HepG2 (cell line): ENCODE data around the gene LANCL1. TPM values are rescaled to one million over a fixed set of nuclear protein-coding genes. Genes with fewer than 3 reads are reported as not detected.

Source experiments
- ATAC-seq: fragments of 200-7000 bp; cut with Tn5 transposase; 3 replicates; pipeline ENCODE4 v1.9.1; 2020; ENCODE audit warnings: mild to moderate bottlenecking, moderate library complexity
- BruUV-seq: library from RNA; stranded (reverse); fragments of 400-500 nt; replicated peaks from 2 replicates; lab custom pipeline; 2021; lab: Mats Ljungman, UMichigan
- CTCF ChIA-PET: fragments of 300-600 bp; formaldehyde crosslinking; extraction: SDS; loops from one replicate; lab custom pipeline; 2021; ENCODE audit warnings: low total read pairs, inconsistent platforms, low intra/inter-chr PET ratio; lab: Yijun Ruan, JAX
- POLR2A ChIA-PET: fragments of 350-600 bp; sonication (Branson Sonifier 250); formaldehyde crosslinking; loops from one replicate; lab custom pipeline; 2020; ENCODE audit warnings: antibody characterized with exemption, inconsistent platforms; lab: Yijun Ruan, JAX
- DNase-seq: peaks from one replicate; pipeline ENCODE4 v3.0.0-alpha.2; 2015; ENCODE audit warnings: low spot score
- FAIRE-seq: peaks from 3 replicates; lab custom pipeline; 2011; peaks lifted over from hg19 to GRCh38; lab: Jason Lieb, UNC
- H2AFZ ChIP-seq: one replicate; pipeline ENCODE4 v1.6.1; 2011; ENCODE audit warnings: low read length, inconsistent platforms
- H3K27ac ChIP-seq: fragments of 300-600 bp; 3 replicates; pipeline ENCODE4 v1.8.0; 2011; ENCODE audit warnings: mixed run types, mild to moderate bottlenecking, mixed read lengths, low read length, inconsistent platforms; ENCODE audit not compliant: insufficient read depth; ENCODE audit errors: extremely low read length
- H3K27me3 ChIP-seq, 2 experiments: fragments of 200-600 bp in 1 of 2; 2 replicates in 1 of 2; 3 replicates in 1 of 2; pipeline versions ENCODE4 v1.6.0 to v1.8.0; 2011; ENCODE audit warnings: low read length in 2 of 2, mild to moderate bottlenecking in 2 of 2, moderate library complexity in 2 of 2, inconsistent platforms in 1 of 2; ENCODE audit not compliant: insufficient read depth in 2 of 2, control insufficient read depth in 1 of 2
- H3K36me3 ChIP-seq, 2 experiments: fragments of 200-600 bp in 1 of 2; replicated peaks in 1 of 2; 2 replicates in 1 of 2; 3 replicates in 1 of 2; pipeline versions ENCODE4 v1.5.1 to v1.8.0; 2011; ENCODE audit warnings: low read length in 2 of 2, inconsistent platforms in 1 of 2; ENCODE audit not compliant: insufficient read depth in 2 of 2, control insufficient read depth in 1 of 2
- H3K4me1 ChIP-seq: 2 replicates; pipeline ENCODE4 v1.5.1; 2012; ENCODE audit warnings: low read length, inconsistent platforms; ENCODE audit not compliant: insufficient read depth
- H3K4me2 ChIP-seq: 2 replicates; pipeline ENCODE4 v1.6.0; 2011; ENCODE audit warnings: low read depth, low read length, inconsistent platforms
- H3K4me3 ChIP-seq, 3 experiments: fragments of 200-600 bp in 1 of 3; sonication (generic), shearing (Covaris generic) in 1 of 3; replicated peaks in 1 of 3; 2 replicates each; pipeline ENCODE4 v1.5.1; 2011 to 2016; ENCODE audit warnings: low read length in 3 of 3, inconsistent platforms in 2 of 3, low read depth in 2 of 3, mild to moderate bottlenecking in 2 of 3, control low read depth in 1 of 3, mixed read lengths in 1 of 3; ENCODE audit not compliant: insufficient read depth in 1 of 3
- H3K79me2 ChIP-seq: one replicate; pipeline ENCODE4 v1.6.1; 2011; ENCODE audit warnings: low read length, inconsistent platforms; ENCODE audit not compliant: insufficient read depth
- H3K9ac ChIP-seq: 2 replicates; pipeline ENCODE4 v1.6.0; 2011; ENCODE audit warnings: mild to moderate bottlenecking, low read depth, low read length, inconsistent platforms; ENCODE audit not compliant: insufficient read depth
- H3K9me3 ChIP-seq: 2 replicates; pipeline ENCODE4 v1.5.1; 2012; ENCODE audit warnings: mild to moderate bottlenecking, low read length
- H4K20me1 ChIP-seq: 2 replicates; pipeline ENCODE4 v1.6.0; 2011; ENCODE audit warnings: inconsistent platforms, mild to moderate bottlenecking, low read length, moderate library complexity; ENCODE audit not compliant: insufficient read depth
- ELF1 ChIP-seq: sonication (generic); formaldehyde crosslinking; IDR thresholded peaks from 2 replicates; pipeline ENCODE4 v1.4.0; 2020; ENCODE audit warnings: missing genetic modification reagents
- HOXA5 ChIP-seq: sonication (generic); formaldehyde crosslinking; IDR thresholded peaks from 2 replicates; pipeline ENCODE4 v1.4.0; 2020; ENCODE audit warnings: missing genetic modification reagents
- KAT2B ChIP-seq: fragments of 150-350 bp; IDR thresholded peaks from 2 replicates; pipeline ENCODE4 v1.6.1; 2014; ENCODE audit warnings: low read depth, low read length, borderline replicate concordance
- KDM3A ChIP-seq: IDR thresholded peaks from 2 replicates; pipeline ENCODE4 v1.6.1; 2018; ENCODE audit warnings: low read depth, missing compliant biosample characterization
- KLF13 ChIP-seq: sonication (generic); formaldehyde crosslinking; IDR thresholded peaks from 2 replicates; pipeline ENCODE4 v1.4.0; 2020; ENCODE audit warnings: mild to moderate bottlenecking, missing genetic modification reagents
- MAFF ChIP-seq: IDR thresholded peaks from 2 replicates; pipeline ENCODE4 v1.6.1; 2011; ENCODE audit warnings: low read depth, low read length, improper control_type of control experiment
- MAFK ChIP-seq, 2 experiments: IDR thresholded peaks in 1 of 2; conservative IDR thresholded peaks in 1 of 2; 2 replicates each; pipeline ENCODE4 v1.6.1; 2011; ENCODE audit warnings: improper control_type of control experiment in 2 of 2, low read length in 2 of 2
- NKX3-1 ChIP-seq: sonication (generic); formaldehyde crosslinking; IDR thresholded peaks from 2 replicates; pipeline ENCODE4 v1.5.0; 2020; ENCODE audit warnings: missing genetic modification reagents
- POLR2AphosphoS5 ChIP-seq: IDR thresholded peaks from 2 replicates; pipeline ENCODE4 v1.6.1; 2012; ENCODE audit warnings: low read depth, low read length
- SUZ12 ChIP-seq: fragments of 150-350 bp; IDR thresholded peaks from 2 replicates; pipeline ENCODE4 v1.6.1; 2014; ENCODE audit warnings: low read depth, low read length
- ZNF17 ChIP-seq: sonication (generic); formaldehyde crosslinking; IDR thresholded peaks from 2 replicates; pipeline ENCODE4 v1.5.0; 2020; ENCODE audit warnings: mild to moderate bottlenecking, missing genetic modification reagents
- ZNF432 ChIP-seq: sonication (generic); formaldehyde crosslinking; IDR thresholded peaks from 2 replicates; pipeline ENCODE4 v1.5.0; 2020; ENCODE audit warnings: missing genetic modification reagents, mild to moderate bottlenecking, borderline replicate concordance
- WGBS: methylation state at CpG from one replicate; pipeline ENCODE4 v1.1.6; 2017; ENCODE audit warnings: low lambda C conversion rate; 5-methylcytosine and 5-hydroxymethylcytosine counted together
- in situ Hi-C: cut with HindIII; loops from 2 replicates; pipeline ENCODE4 v1.10.0; 2017; ENCODE audit warnings: low pct_unique_long_range_greater_than_20kb; ENCODE audit not compliant: extremely low pct_ligation_motif_present
- intact Hi-C: fragments of 100-400 bp; cut with micrococcal nuclease; formaldehyde crosslinking; loops from one replicate; pipeline ENCODE4 v1.10.0; 2022; ENCODE audit not compliant: unreplicated experiment
- polyA plus RNA-seq, 8 experiments: library from polyadenylated mRNA; depleted of rRNA in 3 of 8; stranded (reverse) in 7 of 8; unstranded in 1 of 8; fragments of >200 nt; fragmentation: Illumina TruSeq in 4 of 8; extraction: Trizol in 4 of 8; gene quantifications; 2 replicates each; pipeline versions ENCODE4 v1.2.1 to v1.2.3, GENCODE V29; 2011 to 2016; ENCODE audit warnings: low read depth in 4 of 8, missing spikeins in 1 of 8, mixed read lengths in 1 of 8; ENCODE audit not compliant: insufficient read depth in 1 of 8
- total RNA-seq, 5 experiments: library from RNA; depleted of rRNA; stranded (reverse); fragments of >200 nt; fragmentation: Illumina TruSeq; extraction: Trizol; gene quantifications; 2 replicates each; pipeline ENCODE4 v1.2.3, GENCODE V29; 2016; ENCODE audit warnings: low read depth in 1 of 5
- TF ChIP-seq, protein P1 (sequence below): sonication (generic); formaldehyde crosslinking; IDR thresholded peaks from 2 replicates; pipeline ENCODE4 v1.4.0; 2020; ENCODE audit warnings: mild to moderate bottlenecking, low read depth, missing genetic modification reagents

Gene LANCL1
- total and polyA plus RNA-seq, 2 of the 13 experiments (the other 11 are each of a cell fraction or from before 2014, with no cell fraction given): 53.5 to 67.7 TPM

GRCh38 chr2:210474776-210475175 lies 1.8 kb downstream of the LANCL1 start:
- Histone ChIP-seq H3K4me1 (peaks cover 18% of the 10 kb centered on the region), H3K27me3 (no peaks in the 10 kb centered on the region; a peak in 1 of 5 replicates), H4K20me1 (no peaks in the 10 kb centered on the region), H3K36me3 (peaks cover 4 to 23% of the 10 kb centered on the region in 2 experiments; a peak in 4 of 5 replicates), H2AFZ (no peak overlapping the region), H3K9me3 (no peaks in the 10 kb centered on the region), H3K27ac (no peak overlapping the region), H3K79me2 (peaks cover 17% of the 10 kb centered on the region), H3K4me2 (no peak overlapping the region), H3K4me3 (no peak overlapping the region), H3K9ac (no peak overlapping the region)
- ATAC-seq (no peak), FAIRE-seq (no peak), DNase-seq (no peak)
- no TSS peak for BruUV-seq
- WGBS: 100% methylated on average over 1 of the region's 1 CpG
- POLR2A ChIA-PET: no interaction called here
- in situ Hi-C loops (no loop called here), intact Hi-C loops (loop anchor here (5.0 kb wide), 1 partner anchor 68 kb away; no protein-coding TSS in a partner anchor)
- TF ChIP-seq ZNF17 (CRISPR knock-in tag) (no peak), KLF13 (CRISPR knock-in tag) (no peak), KAT2B (no peak), POLR2AphosphoS5 (no peak), ZNF432 (no peak), MAFF (peak; percentile 69), MAFK (conservative IDR thresholded peaks at IDR 0.05 in 1 of 2, IDR thresholded peaks at IDR 0.05 in 1 of 2; ENCODE audit: low read length in 2 of 2) (peak; percentile 65 to 82), KDM3A (CRISPR knock-in tag) (no peak), HOXA5 (CRISPR knock-in tag) (no peak), SUZ12 (no peak), NKX3-1 (CRISPR knock-in tag) (no peak), ELF1 (CRISPR knock-in tag) (no peak)
- TF ChIP-seq, protein P1, sequence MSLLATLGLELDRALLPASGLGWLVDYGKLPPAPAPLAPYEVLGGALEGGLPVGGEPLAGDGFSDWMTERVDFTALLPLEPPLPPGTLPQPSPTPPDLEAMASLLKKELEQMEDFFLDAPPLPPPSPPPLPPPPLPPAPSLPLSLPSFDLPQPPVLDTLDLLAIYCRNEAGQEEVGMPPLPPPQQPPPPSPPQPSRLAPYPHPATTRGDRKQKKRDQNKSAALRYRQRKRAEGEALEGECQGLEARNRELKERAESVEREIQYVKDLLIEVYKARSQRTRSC (CRISPR knock-in tag): no peak
- CTCF ChIA-PET: no interaction called here
